ENCODE measurements around the gene DLGAP5. TPM values are rescaled to one million over a fixed set of nuclear protein-coding genes. Genes with fewer than 3 reads are reported as not detected.

The DLGAP5 gene
- total and polyA plus RNA-seq, 7 donors: 0.03 to 0.29 (median 0.08) TPM; not detected in 3

- TF ChIP-seq CTCF (IDR thresholded peaks at IDR 0.05): no peak
- Histone ChIP-seq H3K9me3 (no peaks in the 10 kb centered on the region), H3K4me3 (no peak overlapping the region), H3K4me1 (peaks cover 24% of the 10 kb centered on the region), H3K27ac (peak overlapping the region; percentile 86), H3K27me3 (ENCODE audit: insufficient read depth in 3 of 3, low read length in 2 of 3) (no peaks in the 10 kb centered on the region), H3K36me3 (ENCODE audit: insufficient read depth in 1 of 2, low read depth in 1 of 2) (no peaks in the 10 kb centered on the region)
- DNase-seq (peak; percentile 89 to 94), ATAC-seq (peak; percentile 80 to 89 (median 85))
- intact Hi-C loops (cut with DNase I): no loop called here
- WGBS, 3 donors: 23 to 32% (median 24%) methylated on average over 19 of the region's 19 CpGs
These were observed 83.4 kb downstream of the DLGAP5 start for GRCh38 chr14:55107766-55108554.

- H3K9me3 ChIP-seq: no peaks in the 10 kb centered on the region
- 86 to 94% (median 90%) methylated on average over 7 of the region's 7 CpGs for WGBS, 3 donors
- no peak overlapping the region for H3K4me3 ChIP-seq
- H3K27ac ChIP-seq: peak overlapping the region; percentile 86
- intact Hi-C loops (cut with DNase I): no loop called here
- TF ChIP-seq CTCF (IDR thresholded peaks at IDR 0.05): no peak
- H3K27me3 ChIP-seq (ENCODE audit: insufficient read depth in 3 of 3, low read length in 2 of 3): no peaks in the 10 kb centered on the region
- H3K36me3 ChIP-seq (ENCODE audit: insufficient read depth in 1 of 2, low read depth in 1 of 2): no peaks in the 10 kb centered on the region
- no peak for DNase-seq
- H3K4me1 ChIP-seq: peaks cover 32% of the 10 kb centered on the region
- no peak for ATAC-seq
These were observed 85.4 kb downstream of the DLGAP5 start for GRCh38 chr14:55105991-55106390.

GRCh38 chr14:55103971-55104954 is 87.1 kb downstream of the DLGAP5 start:
- intact Hi-C loops (cut with DNase I): no loop called here
- no peak for ATAC-seq
- no peaks in the 10 kb centered on the region for H3K36me3 ChIP-seq (ENCODE audit: insufficient read depth in 1 of 2, low read depth in 1 of 2)
- H3K9me3 ChIP-seq: no peaks in the 10 kb centered on the region
- no peak for TF ChIP-seq CTCF (IDR thresholded peaks at IDR 0.05)
- peaks cover 32% of the 10 kb centered on the region for H3K4me1 ChIP-seq
- peak overlapping the region; percentile 81 for H3K27ac ChIP-seq
- no peak for DNase-seq
- no peak overlapping the region for H3K4me3 ChIP-seq
- no peaks in the 10 kb centered on the region for H3K27me3 ChIP-seq (ENCODE audit: insufficient read depth in 3 of 3, low read length in 2 of 3)
- WGBS, 3 donors: 93 to 95% (median 94%) methylated on average over 6 of the region's 6 CpGs

GRCh38 chr14:55103005-55103640 is 88.3 kb downstream of the DLGAP5 start:
- Histone ChIP-seq H3K9me3 (no peaks in the 10 kb centered on the region), H3K36me3 (ENCODE audit: insufficient read depth in 1 of 2, low read depth in 1 of 2) (no peaks in the 10 kb centered on the region), H3K27me3 (ENCODE audit: insufficient read depth in 3 of 3, low read length in 2 of 3) (no peaks in the 10 kb centered on the region), H3K4me1 (peaks cover 32% of the 10 kb centered on the region), H3K4me3 (no peak overlapping the region), H3K27ac (peak overlapping the region; percentile 81)
- intact Hi-C loops (cut with DNase I): no loop called here
- ATAC-seq: peak; percentile 73 to 82 (median 76)
- TF ChIP-seq CTCF (IDR thresholded peaks at IDR 0.05): no peak
- DNase-seq: peak; percentile 78 to 85
- WGBS, 3 donors: 28 to 50% (median 31%) methylated on average over 13 of the region's 13 CpGs

Data from psoas muscle (tissue), 8 donors.